Prostate gland (tissue), 2 donors: Measurements from ENCODE around the gene FSTL5. TPM values are rescaled to one million over a fixed set of nuclear protein-coding genes. Genes with fewer than 3 reads are reported as not detected.

Source experiments
- DNase-seq: peaks from one replicate; pipeline ENCODE4 v3.0.0-alpha.2; 2019; ENCODE audit warnings: low spot score
- H3K27ac ChIP-seq, 2 donors: fragments of 200-600 bp; sonication (generic); 2 replicates each; pipeline ENCODE4 v1.5.1; 2017 to 2019
- H3K27me3 ChIP-seq: fragments of 200-600 bp; sonication (generic); replicated peaks from 2 replicates; pipeline ENCODE4 v1.5.1; 2019; ENCODE audit not compliant: insufficient read depth
- H3K36me3 ChIP-seq, 2 donors: fragments of 200-600 bp; sonication (generic); 1 replicate in 1 of 2; 2 replicates in 1 of 2; pipeline versions ENCODE4 v1.5.1 to v1.8.1; 2017 to 2019
- H3K4me1 ChIP-seq: fragments of 200-600 bp; sonication (generic); replicated peaks from 2 replicates; pipeline ENCODE4 v1.5.1; 2019
- H3K4me3 ChIP-seq, 2 donors: fragments of 200-600 bp; sonication (generic); 2 replicates each; pipeline ENCODE4 v1.5.1; 2017 to 2019
- H3K9me3 ChIP-seq: fragments of 200-600 bp; sonication (generic); 2 replicates; pipeline ENCODE4 v1.5.1; 2017
- CTCF ChIP-seq, 4 experiments: fragments of 200-600 bp in 2 of 4; fragments of 450-650 bp in 2 of 4; sonication (generic) in 2 of 4; IDR thresholded peaks; 1 replicate in 3 of 4; 2 replicates in 1 of 4; pipeline ENCODE4 v1.5.1; 2016 to 2019; ENCODE audit warnings: antibody characterized with exemption in 4 of 4, mild to moderate bottlenecking in 2 of 4, moderate library complexity in 2 of 4
- POLR2A ChIP-seq: fragments of 450-650 bp; IDR thresholded peaks from one replicate; pipeline ENCODE4 v1.6.1; 2016; ENCODE audit warnings: antibody characterized with exemption, mild to moderate bottlenecking
- POLR2AphosphoS5 ChIP-seq: sonication (generic); formaldehyde crosslinking; IDR thresholded peaks from one replicate; pipeline ENCODE4 v1.6.1; 2017; ENCODE audit warnings: antibody characterized with exemption
- WGBS: methylation state at CpG from one replicate; pipeline ENCODE4 v1.1.5; 2018; 5-methylcytosine and 5-hydroxymethylcytosine counted together
- intact Hi-C: fragments of 100-400 bp; cut with DNase I; formaldehyde crosslinking; loops from one replicate; pipeline ENCODE4 v1.14.2; 2022
- total RNA-seq, 2 donors: library from RNA; depleted of rRNA; stranded (reverse); fragments of >200 nt; gene quantifications; one replicate each; pipeline ENCODE4 v1.1.0, GENCODE V29; 2016

Gene FSTL5
- total RNA-seq, 2 donors from 2014 or later, result 0.45 TPM; not detected in 1

GRCh38 chr4:161936625-161937550 is 226.9 kb downstream of the FSTL5 start:
- Histone ChIP-seq H3K9me3 (no peaks in the 10 kb centered on the region), H3K4me1 (no peaks in the 10 kb centered on the region), H3K27ac (no peak overlapping the region), H3K27me3 (no peaks in the 10 kb centered on the region), H3K4me3 (no peak overlapping the region), H3K36me3 (no peaks in the 10 kb centered on the region)
- no peak for DNase-seq
- no peak for TF ChIP-seq CTCF (IDR thresholded peaks at IDR 0.05)
- 42% methylated on average over 1 of the region's 1 CpG for WGBS
- intact Hi-C loops, result no loop called here

- intact Hi-C loops, result no loop called here
- no peak for DNase-seq
- 45% methylated on average over 1 of the region's 1 CpG for WGBS
- Histone ChIP-seq H3K27ac (no peak overlapping the region), H3K9me3 (no peaks in the 10 kb centered on the region), H3K27me3 (no peaks in the 10 kb centered on the region), H3K4me1 (no peaks in the 10 kb centered on the region), H3K36me3 (no peaks in the 10 kb centered on the region), H3K4me3 (no peak overlapping the region)
- TF ChIP-seq POLR2AphosphoS5 (no peak), POLR2A (no peak), CTCF (IDR thresholded peaks at IDR 0.05) (no peak)
Observed at GRCh38 chr4:161931089-161931488, 232.7 kb downstream of the FSTL5 start.

GRCh38 chr4:161929956-161930355 is 233.8 kb downstream of the FSTL5 start:
- Histone ChIP-seq H3K4me3 (no peak overlapping the region), H3K9me3 (no peaks in the 10 kb centered on the region), H3K27ac (no peak overlapping the region), H3K36me3 (no peaks in the 10 kb centered on the region), H3K27me3 (no peaks in the 10 kb centered on the region), H3K4me1 (no peaks in the 10 kb centered on the region)
- TF ChIP-seq CTCF (IDR thresholded peaks at IDR 0.05), result no peak
- TF ChIP-seq POLR2AphosphoS5, result no peak
- no peak for TF ChIP-seq POLR2A
- intact Hi-C loops, result no loop called here
- DNase-seq, result no peak

- no peak overlapping the region for H3K4me3 ChIP-seq
- no peak for DNase-seq
- no peaks in the 10 kb centered on the region for H3K9me3 ChIP-seq
- no peaks in the 10 kb centered on the region for H3K4me1 ChIP-seq
- no peaks in the 10 kb centered on the region for H3K27me3 ChIP-seq
- TF ChIP-seq CTCF (IDR thresholded peaks at IDR 0.05), result no peak
- no peak for TF ChIP-seq POLR2AphosphoS5
- TF ChIP-seq POLR2A, result no peak
- WGBS, result 70% methylated on average over 6 of the region's 6 CpGs
- no peaks in the 10 kb centered on the region for H3K36me3 ChIP-seq
- no peak overlapping the region for H3K27ac ChIP-seq
- intact Hi-C loops, result no loop called here
Observed at GRCh38 chr4:161926033-161926828, 237.6 kb downstream of the FSTL5 start.
